IMR-90 (cell line): ENCODE measurements around the gene SYNE2.

Source experiments
- SMC3 ChIP-seq: fragments of 150-350 bp; IDR thresholded peaks from 2 replicates; pipeline ENCODE4 v1.6.1; 2016; ENCODE audit warnings: low read depth, mild to moderate bottlenecking, antibody characterized with exemption, low read length, moderate library complexity
- TF ChIP-seq, protein P1 (sequence below): conservative IDR thresholded peaks from 2 replicates; pipeline ENCODE4 v1.5.1; 2012; ENCODE audit warnings: mild to moderate bottlenecking, low read depth, low read length, improper control_type of control experiment
- TF ChIP-seq, protein P2 (sequence below): fragments of 150-350 bp; IDR thresholded peaks from 2 replicates; pipeline ENCODE4 v1.6.1; 2017; ENCODE audit warnings: mild to moderate bottlenecking, antibody characterized with exemption, low read length, low read depth

DNA sequence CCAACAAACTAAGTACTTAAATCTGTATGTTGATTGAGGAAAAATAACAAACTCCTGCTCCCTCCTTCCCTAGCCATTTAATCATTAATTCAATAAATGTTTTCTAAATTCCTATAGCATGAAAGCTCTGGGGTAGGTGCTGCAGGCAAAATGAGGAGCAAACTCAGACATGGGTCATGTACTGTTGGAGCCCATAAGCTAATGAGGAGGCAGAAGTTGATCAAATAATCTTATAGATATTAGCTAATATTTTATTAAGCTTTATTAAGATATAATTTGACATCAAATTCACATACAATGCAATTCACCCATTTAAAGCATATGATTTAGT is 70.6 kb downstream of the SYNE2 start:
- TF ChIP-seq SMC3: no peak
- TF ChIP-seq, protein P1, sequence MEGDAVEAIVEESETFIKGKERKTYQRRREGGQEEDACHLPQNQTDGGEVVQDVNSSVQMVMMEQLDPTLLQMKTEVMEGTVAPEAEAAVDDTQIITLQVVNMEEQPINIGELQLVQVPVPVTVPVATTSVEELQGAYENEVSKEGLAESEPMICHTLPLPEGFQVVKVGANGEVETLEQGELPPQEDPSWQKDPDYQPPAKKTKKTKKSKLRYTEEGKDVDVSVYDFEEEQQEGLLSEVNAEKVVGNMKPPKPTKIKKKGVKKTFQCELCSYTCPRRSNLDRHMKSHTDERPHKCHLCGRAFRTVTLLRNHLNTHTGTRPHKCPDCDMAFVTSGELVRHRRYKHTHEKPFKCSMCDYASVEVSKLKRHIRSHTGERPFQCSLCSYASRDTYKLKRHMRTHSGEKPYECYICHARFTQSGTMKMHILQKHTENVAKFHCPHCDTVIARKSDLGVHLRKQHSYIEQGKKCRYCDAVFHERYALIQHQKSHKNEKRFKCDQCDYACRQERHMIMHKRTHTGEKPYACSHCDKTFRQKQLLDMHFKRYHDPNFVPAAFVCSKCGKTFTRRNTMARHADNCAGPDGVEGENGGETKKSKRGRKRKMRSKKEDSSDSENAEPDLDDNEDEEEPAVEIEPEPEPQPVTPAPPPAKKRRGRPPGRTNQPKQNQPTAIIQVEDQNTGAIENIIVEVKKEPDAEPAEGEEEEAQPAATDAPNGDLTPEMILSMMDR: no peak
- TF ChIP-seq, protein P2, sequence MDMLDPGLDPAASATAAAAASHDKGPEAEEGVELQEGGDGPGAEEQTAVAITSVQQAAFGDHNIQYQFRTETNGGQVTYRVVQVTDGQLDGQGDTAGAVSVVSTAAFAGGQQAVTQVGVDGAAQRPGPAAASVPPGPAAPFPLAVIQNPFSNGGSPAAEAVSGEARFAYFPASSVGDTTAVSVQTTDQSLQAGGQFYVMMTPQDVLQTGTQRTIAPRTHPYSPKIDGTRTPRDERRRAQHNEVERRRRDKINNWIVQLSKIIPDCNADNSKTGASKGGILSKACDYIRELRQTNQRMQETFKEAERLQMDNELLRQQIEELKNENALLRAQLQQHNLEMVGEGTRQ: no peak
